ENCODE results near the gene VAV2.

DNA sequence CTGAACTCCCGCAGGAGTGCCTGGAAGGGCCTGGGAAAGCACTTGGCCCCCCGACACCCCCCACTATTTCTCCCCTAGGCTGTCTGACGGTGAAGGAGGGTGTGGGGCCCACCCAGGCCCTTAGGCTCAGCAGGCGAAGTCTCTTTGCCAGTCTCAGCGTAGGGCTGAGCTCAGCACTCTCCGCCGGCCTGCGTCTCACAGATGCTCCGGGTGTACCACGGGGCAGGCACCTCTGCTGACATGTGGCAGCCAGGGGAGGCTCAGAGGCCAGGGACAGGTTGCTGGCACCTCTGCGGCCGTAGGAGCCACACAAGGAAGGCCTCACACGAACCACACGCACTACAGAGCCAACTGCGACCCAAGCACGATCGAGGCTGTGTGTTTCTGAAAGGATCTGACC is 114.2 kb downstream of the VAV2 start:
- TF ChIP-seq L3MBTL2 (IDR thresholded peaks at IDR 0.05) (no peak), ZNF134 (CRISPR knock-in tag; conservative IDR thresholded peaks at IDR 0.05) (no peak), ZNF277 (CRISPR knock-in tag; IDR thresholded peaks at IDR 0.05; ENCODE audit: borderline replicate concordance) (no peak), RCOR1 (IDR thresholded peaks at IDR 0.05; ENCODE audit: borderline replicate concordance in 1 of 2, low read depth in 2 of 2, low read length in 2 of 2) (no peak), EZH2 (IDR thresholded peaks at IDR 0.05; ENCODE audit: borderline replicate concordance, low read depth, low read length) (no peak), JUN (IDR thresholded peaks at IDR 0.05; ENCODE audit: borderline replicate concordance, low read depth, low read length) (no peak), JUN (CRISPR knock-in tag; IDR thresholded peaks at IDR 0.05; ENCODE audit: borderline replicate concordance) (no peak), CTCF (IDR thresholded peaks at IDR 0.05 in 2 of 3, conservative IDR thresholded peaks at IDR 0.05 in 1 of 3; ENCODE audit: insufficient read depth in 2 of 3, low read depth in 1 of 3, low read length in 3 of 3) (no peak), ZNF639 (CRISPR knock-in tag; conservative IDR thresholded peaks at IDR 0.05 in 1 of 2, IDR thresholded peaks at IDR 0.05 in 1 of 2) (no peak), KDM1A (IDR thresholded peaks at IDR 0.05) (no peak)
- TF ChIP-seq, protein P1, sequence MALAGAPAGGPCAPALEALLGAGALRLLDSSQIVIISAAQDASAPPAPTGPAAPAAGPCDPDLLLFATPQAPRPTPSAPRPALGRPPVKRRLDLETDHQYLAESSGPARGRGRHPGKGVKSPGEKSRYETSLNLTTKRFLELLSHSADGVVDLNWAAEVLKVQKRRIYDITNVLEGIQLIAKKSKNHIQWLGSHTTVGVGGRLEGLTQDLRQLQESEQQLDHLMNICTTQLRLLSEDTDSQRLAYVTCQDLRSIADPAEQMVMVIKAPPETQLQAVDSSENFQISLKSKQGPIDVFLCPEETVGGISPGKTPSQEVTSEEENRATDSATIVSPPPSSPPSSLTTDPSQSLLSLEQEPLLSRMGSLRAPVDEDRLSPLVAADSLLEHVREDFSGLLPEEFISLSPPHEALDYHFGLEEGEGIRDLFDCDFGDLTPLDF (CRISPR knock-in tag; IDR thresholded peaks at IDR 0.05) = no peak
- TF ChIP-seq, protein P2, sequence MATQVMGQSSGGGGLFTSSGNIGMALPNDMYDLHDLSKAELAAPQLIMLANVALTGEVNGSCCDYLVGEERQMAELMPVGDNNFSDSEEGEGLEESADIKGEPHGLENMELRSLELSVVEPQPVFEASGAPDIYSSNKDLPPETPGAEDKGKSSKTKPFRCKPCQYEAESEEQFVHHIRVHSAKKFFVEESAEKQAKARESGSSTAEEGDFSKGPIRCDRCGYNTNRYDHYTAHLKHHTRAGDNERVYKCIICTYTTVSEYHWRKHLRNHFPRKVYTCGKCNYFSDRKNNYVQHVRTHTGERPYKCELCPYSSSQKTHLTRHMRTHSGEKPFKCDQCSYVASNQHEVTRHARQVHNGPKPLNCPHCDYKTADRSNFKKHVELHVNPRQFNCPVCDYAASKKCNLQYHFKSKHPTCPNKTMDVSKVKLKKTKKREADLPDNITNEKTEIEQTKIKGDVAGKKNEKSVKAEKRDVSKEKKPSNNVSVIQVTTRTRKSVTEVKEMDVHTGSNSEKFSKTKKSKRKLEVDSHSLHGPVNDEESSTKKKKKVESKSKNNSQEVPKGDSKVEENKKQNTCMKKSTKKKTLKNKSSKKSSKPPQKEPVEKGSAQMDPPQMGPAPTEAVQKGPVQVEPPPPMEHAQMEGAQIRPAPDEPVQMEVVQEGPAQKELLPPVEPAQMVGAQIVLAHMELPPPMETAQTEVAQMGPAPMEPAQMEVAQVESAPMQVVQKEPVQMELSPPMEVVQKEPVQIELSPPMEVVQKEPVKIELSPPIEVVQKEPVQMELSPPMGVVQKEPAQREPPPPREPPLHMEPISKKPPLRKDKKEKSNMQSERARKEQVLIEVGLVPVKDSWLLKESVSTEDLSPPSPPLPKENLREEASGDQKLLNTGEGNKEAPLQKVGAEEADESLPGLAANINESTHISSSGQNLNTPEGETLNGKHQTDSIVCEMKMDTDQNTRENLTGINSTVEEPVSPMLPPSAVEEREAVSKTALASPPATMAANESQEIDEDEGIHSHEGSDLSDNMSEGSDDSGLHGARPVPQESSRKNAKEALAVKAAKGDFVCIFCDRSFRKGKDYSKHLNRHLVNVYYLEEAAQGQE (IDR thresholded peaks at IDR 0.05; ENCODE audit: borderline replicate concordance) = no peak
- TF ChIP-seq, protein P2 (CRISPR knock-in tag; IDR thresholded peaks at IDR 0.05; ENCODE audit: low read depth) = no peak
- TF ChIP-seq, protein P3, sequence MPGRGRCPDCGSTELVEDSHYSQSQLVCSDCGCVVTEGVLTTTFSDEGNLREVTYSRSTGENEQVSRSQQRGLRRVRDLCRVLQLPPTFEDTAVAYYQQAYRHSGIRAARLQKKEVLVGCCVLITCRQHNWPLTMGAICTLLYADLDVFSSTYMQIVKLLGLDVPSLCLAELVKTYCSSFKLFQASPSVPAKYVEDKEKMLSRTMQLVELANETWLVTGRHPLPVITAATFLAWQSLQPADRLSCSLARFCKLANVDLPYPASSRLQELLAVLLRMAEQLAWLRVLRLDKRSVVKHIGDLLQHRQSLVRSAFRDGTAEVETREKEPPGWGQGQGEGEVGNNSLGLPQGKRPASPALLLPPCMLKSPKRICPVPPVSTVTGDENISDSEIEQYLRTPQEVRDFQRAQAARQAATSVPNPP (IDR thresholded peaks at IDR 0.05; ENCODE audit: borderline replicate concordance, insufficient read depth, insufficient read length) = no peak

Measured in K562 (cell line).